C4-2B (cell line): Measurements from ENCODE around the gene LCE1E.

Source experiments
- H3K27ac ChIP-seq: fragments of 450-650 bp; 2 replicates; pipeline ENCODE4 v1.5.1; 2017
- ZFX ChIP-seq: fragments of 450-650 bp; IDR thresholded peaks from 2 replicates; pipeline ENCODE4 v1.6.1; 2017
- TF ChIP-seq, protein P1 (sequence below): fragments of 450-650 bp; conservative IDR thresholded peaks from 2 replicates; pipeline ENCODE4 v1.5.1; 2017; ENCODE audit warnings: mild to moderate bottlenecking

Gene LCE1E

DNA sequence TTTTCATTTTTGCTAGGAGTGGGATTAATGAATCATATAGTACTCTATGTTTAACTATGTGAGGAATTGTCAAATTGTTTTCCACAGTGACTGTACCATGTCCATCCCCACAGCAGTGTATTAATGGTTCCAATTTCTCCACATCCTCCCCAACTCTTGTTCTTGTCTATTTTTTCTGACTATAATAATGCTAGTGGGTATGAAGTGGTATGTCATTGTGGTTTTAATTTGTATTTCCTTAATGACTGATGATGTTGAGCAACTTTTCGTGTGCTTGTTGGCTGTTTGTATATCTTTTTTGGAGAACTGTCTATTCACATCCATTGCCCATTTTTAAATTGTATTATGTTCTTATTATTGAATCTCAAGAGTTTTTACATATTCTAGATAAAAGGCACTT, 38.2 kb upstream of the LCE1E start:
- no peak overlapping the region for H3K27ac ChIP-seq
- no peak for TF ChIP-seq ZFX
- TF ChIP-seq, protein P1, sequence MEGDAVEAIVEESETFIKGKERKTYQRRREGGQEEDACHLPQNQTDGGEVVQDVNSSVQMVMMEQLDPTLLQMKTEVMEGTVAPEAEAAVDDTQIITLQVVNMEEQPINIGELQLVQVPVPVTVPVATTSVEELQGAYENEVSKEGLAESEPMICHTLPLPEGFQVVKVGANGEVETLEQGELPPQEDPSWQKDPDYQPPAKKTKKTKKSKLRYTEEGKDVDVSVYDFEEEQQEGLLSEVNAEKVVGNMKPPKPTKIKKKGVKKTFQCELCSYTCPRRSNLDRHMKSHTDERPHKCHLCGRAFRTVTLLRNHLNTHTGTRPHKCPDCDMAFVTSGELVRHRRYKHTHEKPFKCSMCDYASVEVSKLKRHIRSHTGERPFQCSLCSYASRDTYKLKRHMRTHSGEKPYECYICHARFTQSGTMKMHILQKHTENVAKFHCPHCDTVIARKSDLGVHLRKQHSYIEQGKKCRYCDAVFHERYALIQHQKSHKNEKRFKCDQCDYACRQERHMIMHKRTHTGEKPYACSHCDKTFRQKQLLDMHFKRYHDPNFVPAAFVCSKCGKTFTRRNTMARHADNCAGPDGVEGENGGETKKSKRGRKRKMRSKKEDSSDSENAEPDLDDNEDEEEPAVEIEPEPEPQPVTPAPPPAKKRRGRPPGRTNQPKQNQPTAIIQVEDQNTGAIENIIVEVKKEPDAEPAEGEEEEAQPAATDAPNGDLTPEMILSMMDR, result no peak

DNA sequence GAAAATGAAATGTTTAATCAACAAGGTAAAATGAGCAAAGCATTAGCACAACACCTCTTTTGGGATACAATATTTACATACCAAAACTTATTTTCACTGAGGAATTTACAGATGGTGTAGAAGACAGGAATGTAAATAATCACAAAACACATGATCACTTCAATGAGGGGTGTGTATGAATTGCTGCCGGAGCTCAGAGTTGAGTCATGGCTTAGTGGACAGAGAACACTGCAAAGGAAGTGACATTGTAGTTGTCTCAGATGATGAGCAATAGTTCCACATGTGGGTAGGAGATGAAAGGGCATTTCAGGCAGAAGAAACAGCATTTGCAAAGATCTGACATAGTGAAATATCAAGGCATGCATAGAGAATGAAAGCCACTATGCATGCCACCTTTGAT, 33.8 kb upstream of the LCE1E start:
- H3K27ac ChIP-seq, result no peak overlapping the region
- TF ChIP-seq ZFX, result no peak
- TF ChIP-seq, protein P1, result no peak

DNA sequence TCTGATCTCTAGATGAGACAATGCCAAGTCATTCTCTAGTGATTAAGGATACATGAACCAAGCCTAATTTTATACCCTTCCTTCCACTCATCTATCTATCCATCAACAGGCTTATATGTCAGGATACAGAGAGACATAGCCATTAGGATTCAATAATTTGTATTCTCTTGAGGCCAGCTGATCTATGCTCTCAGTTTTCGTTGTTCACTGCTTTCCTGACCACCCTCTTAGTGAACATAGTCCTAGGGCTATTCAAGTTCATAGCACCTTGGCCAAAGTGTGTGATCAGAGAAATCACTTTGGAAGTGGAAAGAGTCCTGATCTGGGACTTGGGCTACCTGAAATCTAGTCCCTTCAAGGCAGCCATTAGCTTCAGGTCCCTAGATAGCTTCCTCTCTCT, 32.5 kb upstream of the LCE1E start:
- TF ChIP-seq ZFX, result no peak
- TF ChIP-seq, protein P1, result no peak
- no peak overlapping the region for H3K27ac ChIP-seq

DNA sequence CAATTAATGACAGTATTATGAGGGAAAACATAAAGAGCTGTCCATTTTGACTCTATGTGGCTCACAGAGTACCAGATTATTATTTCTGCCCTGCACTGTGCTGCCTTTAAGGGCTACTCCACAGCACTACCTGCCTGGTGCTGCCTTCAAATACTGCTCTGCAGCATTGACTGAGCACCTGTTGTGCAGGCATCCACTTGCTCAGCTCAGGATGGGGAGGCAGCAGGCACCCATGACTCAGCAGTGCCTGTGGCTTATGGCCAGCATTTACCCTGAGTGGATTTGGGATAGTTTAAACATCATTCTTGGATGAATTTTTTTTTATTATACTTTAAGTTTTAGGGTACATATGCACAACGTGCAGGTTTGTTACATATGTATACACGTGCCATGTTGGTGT, 29.2 kb upstream of the LCE1E start:
- no peak overlapping the region for H3K27ac ChIP-seq
- TF ChIP-seq ZFX, result no peak
- TF ChIP-seq, protein P1, result no peak

DNA sequence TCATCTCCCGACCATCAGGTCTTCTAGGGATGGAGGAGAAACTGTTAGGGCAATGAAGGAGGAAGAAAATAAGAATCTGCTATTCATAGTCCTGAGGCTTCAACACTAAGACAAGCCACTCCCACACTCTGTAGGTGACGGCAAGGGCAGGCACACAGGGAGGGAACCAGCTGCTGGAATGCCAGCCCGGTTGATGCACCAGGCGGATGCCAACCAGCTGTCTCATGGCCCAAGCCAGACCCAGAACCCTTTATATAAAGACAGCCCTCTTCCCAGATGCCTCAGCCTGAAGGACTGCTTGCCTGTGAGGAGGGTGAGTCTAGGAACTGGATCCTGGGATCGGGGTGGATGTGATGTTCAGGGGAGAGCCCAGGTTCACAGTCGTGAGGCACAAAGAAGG, 28.3 kb upstream of the LCE1E start, which contains the start of gene KPRP:
Gene KPRP, plus strand, starts transcription at position 279 of the 400 bp plus-strand sequence. CDS start 1,564 bp downstream, outside the sequence.
- H3K27ac ChIP-seq, result no peak within 1 kb of the TSS
- no peak for TF ChIP-seq ZFX
- TF ChIP-seq, protein P1, result no peak

DNA sequence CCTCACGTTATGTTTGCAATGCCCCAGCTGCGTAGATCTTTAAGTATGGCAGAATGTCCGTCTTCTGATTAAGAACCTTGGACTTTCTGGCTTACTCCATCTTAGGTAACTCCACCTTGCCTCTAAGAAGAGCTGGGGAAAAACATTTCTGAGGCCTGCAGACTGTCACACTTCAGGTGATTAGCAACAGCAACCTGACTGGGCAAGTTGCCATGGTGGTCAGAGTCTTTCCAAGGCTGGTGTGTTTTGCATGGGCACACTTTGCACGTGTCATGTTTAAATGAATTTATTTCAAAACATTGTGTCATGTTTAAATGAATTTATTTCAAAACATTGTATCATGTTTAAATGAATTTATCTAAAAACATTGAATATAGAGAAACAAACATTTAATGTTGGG, 27.4 kb upstream of the LCE1E start:
- H3K27ac ChIP-seq, result no peak overlapping the region
- no peak for TF ChIP-seq ZFX
- TF ChIP-seq, protein P1, result no peak

DNA sequence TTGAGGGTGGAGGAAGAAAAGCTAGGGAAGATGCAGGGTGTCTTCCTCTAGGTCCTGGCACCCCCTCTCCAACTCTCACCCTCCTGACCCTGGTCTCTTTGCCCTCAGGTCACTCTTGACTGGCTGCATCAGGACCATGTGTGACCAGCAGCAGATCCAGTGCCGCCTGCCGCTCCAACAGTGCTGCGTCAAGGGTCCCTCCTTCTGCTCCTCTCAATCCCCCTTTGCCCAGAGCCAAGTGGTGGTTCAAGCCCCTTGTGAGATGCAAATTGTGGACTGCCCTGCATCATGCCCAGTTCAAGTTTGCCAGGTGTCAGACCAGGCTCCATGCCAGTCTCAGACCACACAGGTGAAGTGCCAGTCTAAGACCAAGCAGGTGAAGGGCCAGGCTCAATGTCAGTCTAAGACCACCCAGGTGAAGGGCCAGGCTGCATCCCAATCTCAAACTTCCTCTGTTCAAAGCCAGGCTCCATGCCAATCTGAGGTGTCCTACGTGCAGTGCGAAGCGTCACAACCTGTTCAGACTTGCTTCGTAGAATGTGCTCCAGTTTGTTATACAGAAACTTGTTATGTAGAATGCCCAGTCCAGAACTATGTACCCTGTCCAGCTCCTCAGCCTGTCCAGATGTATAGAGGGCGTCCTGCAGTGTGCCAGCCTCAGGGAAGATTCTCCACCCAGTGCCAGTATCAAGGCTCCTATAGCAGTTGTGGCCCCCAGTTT, 26.4 kb upstream of the LCE1E start:
- TF ChIP-seq, protein P1, result no peak
- no peak for TF ChIP-seq ZFX
- H3K27ac ChIP-seq, result no peak overlapping the region
